GM18511 (cell line): ENCODE data around the gene KRT72.

Experiments used
- ATAC-seq: cut with Tn5 transposase; IDR thresholded peaks from one replicate; pipeline ENCODE4 v1.9.1; 2021; ENCODE audit warnings: mild to moderate bottlenecking, moderate library complexity; ENCODE audit not compliant: unreplicated experiment

The KRT72 gene

DNA sequence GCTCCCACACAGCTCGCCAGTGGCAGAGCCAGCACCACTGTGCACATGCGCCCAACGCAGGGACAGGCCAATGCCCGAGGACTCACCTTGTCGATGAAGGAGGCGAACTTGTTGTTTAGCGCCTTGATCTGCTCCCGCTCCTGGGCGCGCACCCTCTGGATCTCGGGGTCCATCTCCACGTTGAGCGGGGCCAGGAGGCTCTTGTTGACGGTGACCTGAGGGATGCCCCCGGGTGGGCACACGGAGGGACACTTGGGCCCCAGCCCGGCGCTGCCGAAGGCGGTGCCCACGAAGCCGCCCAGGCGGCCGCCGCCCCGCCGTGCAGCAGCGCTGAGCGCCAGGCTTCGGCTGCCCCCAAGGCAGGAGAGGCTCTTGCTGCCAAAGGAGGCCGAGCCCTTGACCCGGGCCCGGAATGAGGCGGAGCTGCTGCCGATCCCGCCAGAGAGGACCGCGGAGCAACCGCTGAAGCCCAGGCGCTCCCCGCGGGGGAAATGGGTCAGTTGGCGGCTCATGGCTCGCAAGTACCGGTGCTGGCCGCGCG lies at the start of gene KRT72:
KRT72 (minus strand) TSS at position 523 of the 541 bp plus-strand sequence; CDS start at position 512, 11 bp downstream.
- no peak for ATAC-seq

DNA sequence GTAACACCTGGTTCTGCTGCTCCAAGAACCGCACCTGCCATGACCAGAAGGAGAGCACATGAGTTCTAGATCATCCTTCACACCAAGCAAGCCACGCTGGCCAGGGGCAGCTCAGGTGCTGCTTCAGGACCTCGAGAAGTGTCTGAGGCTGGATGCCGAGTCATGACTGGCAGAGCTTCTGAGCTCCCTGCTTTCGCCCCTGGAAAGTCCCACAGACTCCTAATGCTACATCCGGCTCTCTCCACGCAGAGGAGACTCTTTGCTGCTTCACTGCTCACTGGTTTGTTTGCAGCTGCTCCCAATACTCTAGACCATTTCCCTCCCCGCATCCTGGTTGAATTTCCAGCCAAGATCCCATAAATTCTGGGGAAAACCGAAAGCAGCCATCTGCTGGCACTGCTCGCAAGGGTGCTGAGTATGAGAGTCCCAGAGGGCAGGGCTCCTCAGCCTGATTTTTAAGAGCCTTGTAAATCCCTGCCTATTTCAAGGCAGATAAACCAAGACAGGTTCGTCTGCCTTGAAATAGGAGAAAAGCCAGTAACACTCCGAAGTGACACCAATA lies 49.3 kb upstream of the KRT72 start:
- no peak for ATAC-seq

GRCh38 chr12:52649066-52649465 lies 47.8 kb upstream of the KRT72 start:
- no peak for ATAC-seq

GRCh38 chr12:52648012-52648550 lies 46.8 kb upstream of the KRT72 start:
- no peak for ATAC-seq

DNA sequence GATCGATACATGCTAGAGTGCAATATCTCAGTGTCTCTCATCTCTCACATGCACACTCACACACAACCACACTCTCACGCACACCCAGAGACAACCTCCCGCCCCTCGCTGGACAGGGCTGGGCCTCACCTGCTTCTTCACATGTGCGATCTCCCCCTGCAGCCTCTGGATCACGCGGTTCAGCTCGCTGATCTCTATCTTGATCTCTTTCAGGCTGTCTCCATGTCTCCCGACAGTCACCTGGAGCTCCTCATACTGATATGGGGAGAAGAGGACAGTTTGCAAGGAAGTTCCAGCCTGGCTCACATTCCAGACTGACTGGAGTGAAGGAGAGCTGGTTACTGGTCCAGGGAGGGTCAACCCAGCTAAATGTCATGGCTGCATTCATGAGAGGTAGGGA lies 46.3 kb upstream of the KRT72 start:
- ATAC-seq = no peak

- no peak for ATAC-seq
Measured at GRCh38 chr12:52646613-52647012, 45.4 kb upstream of the KRT72 start.

- no peak for ATAC-seq
Measured at GRCh38 chr12:52645982-52646381, 44.7 kb upstream of the KRT72 start.

GRCh38 chr12:52645120-52645761 lies 44.0 kb upstream of the KRT72 start:
- ATAC-seq = no peak

DNA sequence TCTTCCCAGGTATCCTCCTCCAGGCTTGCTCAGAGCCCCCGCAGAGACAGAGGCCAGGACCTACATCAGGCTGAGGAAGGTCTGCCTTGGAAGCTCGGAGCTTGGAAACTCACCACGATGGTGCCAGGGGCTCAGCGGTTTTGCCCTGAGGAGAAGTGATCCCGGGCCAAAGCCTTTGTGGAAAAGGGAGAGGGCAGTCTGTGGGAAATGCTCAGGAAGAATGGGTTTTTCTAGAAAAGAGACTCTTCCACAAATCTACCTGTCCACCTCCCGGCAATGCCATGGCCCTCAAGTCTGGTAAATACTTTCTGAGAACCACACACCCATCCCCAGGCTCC lies 42.8 kb upstream of the KRT72 start:
- ATAC-seq = no peak

GRCh38 chr12:52643233-52644077 lies 42.2 kb upstream of the KRT72 start:
- ATAC-seq = no peak

DNA sequence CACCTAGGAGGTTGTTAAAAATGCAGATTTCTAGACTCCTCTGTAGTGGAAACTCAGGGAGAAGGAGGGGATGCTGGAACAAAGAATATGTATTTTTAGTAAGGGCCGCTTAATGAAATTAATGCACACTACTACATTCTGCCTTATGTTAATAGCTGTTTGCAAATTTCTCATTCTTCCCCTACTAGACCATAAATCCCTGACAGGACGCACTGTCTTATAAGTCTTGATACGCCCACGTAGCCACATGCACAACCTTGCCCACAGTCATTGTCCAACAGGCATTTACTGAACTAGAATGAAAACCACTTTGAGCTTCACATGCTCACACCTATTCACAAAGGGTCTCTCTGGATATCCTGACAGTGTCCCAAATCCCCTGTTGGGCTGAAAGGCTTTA lies 40.2 kb upstream of the KRT72 start:
- no peak for ATAC-seq

DNA sequence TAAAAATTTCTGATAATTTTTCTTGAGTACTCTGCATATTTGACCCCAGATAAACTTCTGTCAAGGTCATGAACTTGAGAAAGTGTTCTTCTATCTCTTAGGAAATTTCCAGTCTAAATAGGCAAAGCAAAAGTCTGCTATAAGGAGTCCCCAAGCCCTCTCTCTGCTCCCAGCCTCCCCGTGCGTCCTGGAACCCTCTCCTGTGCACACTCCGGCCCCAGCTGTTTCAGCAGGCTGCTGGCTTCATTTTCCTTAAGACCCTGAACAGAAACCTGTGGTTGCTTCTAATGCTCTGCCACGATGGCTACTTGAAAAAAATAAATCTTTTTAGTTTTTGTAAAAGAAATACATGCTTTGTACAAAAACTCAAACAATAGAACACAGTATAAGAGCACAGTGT lies 36.0 kb upstream of the KRT72 start:
- no peak for ATAC-seq

DNA sequence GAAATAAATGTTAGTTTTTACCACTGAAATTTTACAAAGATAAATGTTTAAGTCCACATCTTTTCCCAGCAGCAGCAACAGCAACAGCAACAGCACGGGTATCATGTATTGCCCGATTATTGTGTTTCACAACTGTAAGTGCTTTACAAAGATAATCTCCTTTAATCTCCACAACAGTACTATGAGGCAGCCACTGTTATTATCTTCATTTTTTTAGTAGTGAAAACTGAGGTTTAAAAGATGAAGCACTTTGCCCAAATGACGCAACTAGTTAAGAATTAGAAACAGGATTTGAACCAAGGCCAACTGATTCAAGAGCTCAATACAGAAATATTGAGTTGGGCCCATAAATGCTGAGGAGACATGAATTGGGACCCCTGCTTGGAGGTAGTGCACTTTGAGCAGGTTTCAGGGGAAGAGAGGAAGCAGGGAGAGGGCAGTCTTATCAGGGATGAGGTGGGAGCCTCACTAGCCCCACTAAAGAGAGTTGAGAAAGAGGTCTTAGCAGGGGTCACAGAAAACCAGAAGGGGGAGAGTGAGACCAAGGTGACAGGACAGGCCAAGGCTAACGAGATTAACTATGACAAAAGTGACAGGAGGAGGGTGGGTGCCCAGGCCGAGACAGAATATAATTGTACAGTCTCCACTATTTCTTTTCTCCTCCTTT lies 35.5 kb upstream of the KRT72 start:
- ATAC-seq = no peak

- no peak for ATAC-seq
Measured at GRCh38 chr12:52636189-52636588, 34.9 kb upstream of the KRT72 start.

DNA sequence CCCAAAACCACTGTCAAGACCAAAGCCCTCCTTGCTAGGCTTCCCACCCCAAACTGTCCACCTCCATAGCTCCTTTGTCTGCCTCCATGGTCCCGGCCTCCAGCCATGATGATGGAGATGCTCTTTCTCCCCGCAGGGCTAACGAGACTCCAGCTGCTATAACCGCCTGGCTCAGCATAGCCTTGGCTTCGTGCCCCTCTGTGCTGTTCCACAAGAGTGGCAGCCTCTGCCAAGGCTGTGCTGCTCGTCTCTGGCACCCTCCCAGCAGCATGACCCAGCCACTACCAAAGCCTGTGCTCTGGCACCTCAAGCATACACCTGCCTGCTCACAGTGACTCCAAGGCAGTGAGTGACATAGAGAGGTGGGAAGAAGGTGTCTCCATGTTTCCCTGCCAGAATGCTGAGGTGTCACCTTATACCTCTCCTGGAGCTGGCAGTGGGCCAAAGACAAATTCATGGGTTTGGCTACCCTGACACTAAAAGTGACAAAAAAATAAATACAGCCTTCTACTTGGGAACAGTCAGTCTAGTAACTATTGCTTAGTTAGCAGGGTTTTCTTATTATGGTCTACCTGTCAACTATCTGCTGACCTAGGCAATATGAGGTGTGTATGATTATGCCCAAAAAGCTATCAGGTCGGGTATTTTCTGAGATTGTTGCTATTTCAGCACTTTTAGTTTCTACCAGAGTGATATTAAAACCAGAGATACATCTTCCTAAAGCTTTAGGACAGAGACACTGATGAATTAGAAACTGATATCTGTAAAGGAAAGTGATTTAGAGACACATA lies 33.2 kb upstream of the KRT72 start:
- ATAC-seq = no peak

- ATAC-seq = no peak
Measured at GRCh38 chr12:52633383-52633782, 32.1 kb upstream of the KRT72 start.

DNA sequence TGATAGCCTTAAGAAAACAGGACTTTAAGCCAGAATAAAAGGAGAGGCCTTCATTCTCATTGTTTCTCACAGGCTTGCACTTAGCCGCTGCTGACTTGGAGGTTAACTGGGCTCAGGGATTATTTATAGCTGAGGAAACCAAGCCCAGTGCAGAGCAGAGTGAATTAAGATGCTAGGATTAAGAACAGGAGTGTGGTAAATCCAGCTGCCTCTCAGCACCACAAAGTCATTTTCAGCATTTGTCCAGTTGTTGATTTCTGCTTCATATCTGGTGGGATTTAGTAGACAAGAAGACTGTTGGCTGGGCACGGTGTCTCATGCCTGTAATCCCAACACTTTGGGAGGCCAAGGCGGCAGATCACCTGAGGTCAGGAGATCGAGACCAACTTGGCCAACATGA lies 31.4 kb upstream of the KRT72 start:
- ATAC-seq = no peak

GRCh38 chr12:52631676-52632459 lies 30.6 kb upstream of the KRT72 start:
- no peak for ATAC-seq

- no peak for ATAC-seq
Measured at GRCh38 chr12:52631264-52631663, 30.0 kb upstream of the KRT72 start.
